Adrenal gland (tissue), 12 donors: ENCODE data around the gene GRIN3A. TPM values are rescaled to one million over a fixed set of nuclear protein-coding genes. Genes with fewer than 3 reads are reported as not detected.

Experiments
- DNase-seq, 7 donors: peaks; one replicate each; pipeline ENCODE4 v3.0.0-alpha.2; 2019 to 2020
- H3K27ac ChIP-seq, 5 donors: fragments of 200-600 bp; sonication (generic) in 4 of 5; 1 replicate in 3 of 5; 2 replicates in 2 of 5; pipeline versions ENCODE4 v1.5.1 to v1.8.0; 2016 to 2020; ENCODE audit warnings: mild to moderate bottlenecking in 1 of 5
- H3K27me3 ChIP-seq: fragments of 200-600 bp; 2 replicates; pipeline ENCODE4 v1.8.0; 2021
- H3K36me3 ChIP-seq, 2 donors: fragments of 200-600 bp; replicated peaks in 1 of 2; 1 replicate in 1 of 2; 2 replicates in 1 of 2; pipeline versions ENCODE4 v1.5.1 to v1.8.0; 2018 to 2022
- H3K4me1 ChIP-seq, 2 donors: fragments of 200-600 bp; replicated peaks in 1 of 2; 1 replicate in 1 of 2; 2 replicates in 1 of 2; pipeline versions ENCODE4 v1.5.1 to v1.8.0; 2018 to 2021
- H3K4me3 ChIP-seq, 4 donors: fragments of 200-600 bp; sonication (generic) in 3 of 4; one replicate each; pipeline ENCODE4 v1.5.1; 2016 to 2018
- H3K9me3 ChIP-seq, 3 donors: fragments of 200-600 bp; sonication (generic) in 1 of 3; replicated peaks in 1 of 3; 1 replicate in 2 of 3; 2 replicates in 1 of 3; pipeline versions ENCODE4 v1.5.1 to v1.8.0; 2016 to 2021
- POLR2A ChIP-seq, 2 donors: fragments of 450-650 bp; IDR thresholded peaks; one replicate each; pipeline ENCODE4 v1.6.1; 2017; ENCODE audit warnings: antibody characterized with exemption in 2 of 2, mild to moderate bottlenecking in 2 of 2, moderate library complexity in 1 of 2
- WGBS, 4 donors: extraction: QIAGEN DNeasy Blood & Tissue Kit in 2 of 4; methylation state at CpG; one replicate each; pipeline versions ENCODE4 v1.1.5 to v1.1.7; 2013 to 2017; 5-methylcytosine and 5-hydroxymethylcytosine counted together
- intact Hi-C, 2 donors: fragments of 100-400 bp; cut with DNase I; formaldehyde crosslinking; loops; one replicate each; pipeline versions ENCODE4 v1.14.1 to v1.15.0; 2022 to 2023
- polyA plus RNA-seq, 3 donors: library from polyadenylated mRNA; stranded (reverse); fragments of 200-250 nt in 2 of 3; fragments of 350-450 nt in 1 of 3; fragmentation: Illumina TruSeq in 1 of 3; extraction: RNeasy Lipid Tissue Mini Kit (QIAGEN cat#74804) in 1 of 3; gene quantifications; one replicate each; pipeline ENCODE4 v1.2.3, GENCODE V29; 2013 to 2014
- total RNA-seq, 9 donors: library from RNA; depleted of rRNA in 4 of 9; stranded (reverse); fragments of >200 nt in 4 of 9; fragments of 120-200 nt in 1 of 9; fragmentation: NEBNext Ultra II Directional in 1 of 9; extraction: Animal tissue kit (Norgen Biotek cat#: 25700) in 1 of 9; gene quantifications; one replicate each; pipeline versions ENCODE4 v1.1.0 to v1.2.4, GENCODE V29; 2013 to 2023
- TF ChIP-seq, protein P1 (sequence below), 6 experiments: fragments of 450-650 bp in 4 of 6; fragments of 200-600 bp in 2 of 6; sonication (generic) in 1 of 6; IDR thresholded peaks; 1 replicate in 5 of 6; 2 replicates in 1 of 6; pipeline versions ENCODE4 v1.5.1 to v1.8.0; 2016 to 2021; ENCODE audit warnings: antibody characterized with exemption in 6 of 6, mild to moderate bottlenecking in 2 of 6, moderate library complexity in 1 of 6
- donor health status: healthy with polysubstance abuse.
- donor health status: Bipolar disorder and iron deficiency.
- donor health status: DM: yes; HTN: yes; CAD: no.
- donor health status: DM: no; HTN: no; CAD: no.
- donor health status: DM: no; HTN: no; CAD: no.
- donor health status: DM: yes; HTN: yes; CAD: no.

The GRIN3A gene
- total and polyA plus RNA-seq, 12 donors: under 0.01 to 0.22 (median 0.11) TPM; not detected in 2

DNA sequence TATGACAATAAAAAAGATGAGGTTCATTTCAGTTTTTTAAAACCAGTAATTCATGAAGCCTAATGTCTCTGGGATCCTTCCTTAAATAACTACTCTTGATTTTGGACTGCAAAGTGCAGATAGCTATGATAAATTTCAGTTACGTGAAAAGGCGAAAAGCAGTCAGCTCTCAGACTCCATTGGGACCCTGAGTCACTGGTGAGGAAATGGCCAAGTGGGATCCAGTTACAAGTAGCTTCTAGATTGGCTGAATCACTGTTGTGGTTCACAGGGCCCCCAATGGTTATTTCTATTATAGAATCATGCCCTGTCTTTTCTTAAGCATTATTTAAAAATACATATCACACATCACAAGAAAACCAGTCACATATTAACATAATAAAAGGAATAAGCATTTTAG lies 112.6 kb downstream of the GRIN3A start:
- no peaks in the 10 kb centered on the region for H3K4me1 ChIP-seq
- 54 to 83% (median 78%) methylated on average over 2 of the region's 2 CpGs for WGBS, 4 donors
- no peak for TF ChIP-seq POLR2A (IDR thresholded peaks at IDR 0.05)
- TF ChIP-seq, protein P1, sequence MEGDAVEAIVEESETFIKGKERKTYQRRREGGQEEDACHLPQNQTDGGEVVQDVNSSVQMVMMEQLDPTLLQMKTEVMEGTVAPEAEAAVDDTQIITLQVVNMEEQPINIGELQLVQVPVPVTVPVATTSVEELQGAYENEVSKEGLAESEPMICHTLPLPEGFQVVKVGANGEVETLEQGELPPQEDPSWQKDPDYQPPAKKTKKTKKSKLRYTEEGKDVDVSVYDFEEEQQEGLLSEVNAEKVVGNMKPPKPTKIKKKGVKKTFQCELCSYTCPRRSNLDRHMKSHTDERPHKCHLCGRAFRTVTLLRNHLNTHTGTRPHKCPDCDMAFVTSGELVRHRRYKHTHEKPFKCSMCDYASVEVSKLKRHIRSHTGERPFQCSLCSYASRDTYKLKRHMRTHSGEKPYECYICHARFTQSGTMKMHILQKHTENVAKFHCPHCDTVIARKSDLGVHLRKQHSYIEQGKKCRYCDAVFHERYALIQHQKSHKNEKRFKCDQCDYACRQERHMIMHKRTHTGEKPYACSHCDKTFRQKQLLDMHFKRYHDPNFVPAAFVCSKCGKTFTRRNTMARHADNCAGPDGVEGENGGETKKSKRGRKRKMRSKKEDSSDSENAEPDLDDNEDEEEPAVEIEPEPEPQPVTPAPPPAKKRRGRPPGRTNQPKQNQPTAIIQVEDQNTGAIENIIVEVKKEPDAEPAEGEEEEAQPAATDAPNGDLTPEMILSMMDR (IDR thresholded peaks at IDR 0.05): no peak
- intact Hi-C loops: no loop called here
- H3K27me3 ChIP-seq: no peaks in the 10 kb centered on the region
- no peak overlapping the region for H3K27ac ChIP-seq
- DNase-seq: no peak
- no peaks in the 10 kb centered on the region for H3K36me3 ChIP-seq
- H3K9me3 ChIP-seq: no peaks in the 10 kb centered on the region
- no peak overlapping the region for H3K4me3 ChIP-seq

DNA sequence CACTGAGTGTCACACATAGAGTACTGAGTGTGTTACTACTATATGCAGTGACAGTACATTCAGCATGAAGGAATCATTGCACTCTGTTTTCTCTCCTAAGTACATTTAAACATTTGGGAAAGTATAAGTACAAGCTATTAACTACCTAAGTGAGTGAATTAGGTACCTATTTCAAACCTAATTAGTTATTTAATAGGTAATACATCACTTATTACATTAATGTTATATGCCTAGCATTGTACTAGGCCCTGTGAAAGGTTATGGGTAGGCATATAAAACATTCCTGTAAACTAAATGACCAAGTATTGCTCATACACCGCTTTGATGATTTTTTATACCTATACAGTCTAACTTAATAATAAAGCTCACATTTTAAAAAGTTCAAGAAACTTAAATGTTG lies 118.0 kb downstream of the GRIN3A start:
- Histone ChIP-seq H3K36me3 (no peaks in the 10 kb centered on the region), H3K4me1 (no peaks in the 10 kb centered on the region), H3K4me3 (no peak overlapping the region), H3K9me3 (no peaks in the 10 kb centered on the region), H3K27ac (no peak overlapping the region), H3K27me3 (no peaks in the 10 kb centered on the region)
- DNase-seq: no peak
- WGBS, 4 donors: 87 to 94% (median 90%) methylated on average over 1 of the region's 1 CpG
- intact Hi-C loops: no loop called here
- TF ChIP-seq, protein P1 (IDR thresholded peaks at IDR 0.05): no peak
- TF ChIP-seq POLR2A (IDR thresholded peaks at IDR 0.05): no peak

DNA sequence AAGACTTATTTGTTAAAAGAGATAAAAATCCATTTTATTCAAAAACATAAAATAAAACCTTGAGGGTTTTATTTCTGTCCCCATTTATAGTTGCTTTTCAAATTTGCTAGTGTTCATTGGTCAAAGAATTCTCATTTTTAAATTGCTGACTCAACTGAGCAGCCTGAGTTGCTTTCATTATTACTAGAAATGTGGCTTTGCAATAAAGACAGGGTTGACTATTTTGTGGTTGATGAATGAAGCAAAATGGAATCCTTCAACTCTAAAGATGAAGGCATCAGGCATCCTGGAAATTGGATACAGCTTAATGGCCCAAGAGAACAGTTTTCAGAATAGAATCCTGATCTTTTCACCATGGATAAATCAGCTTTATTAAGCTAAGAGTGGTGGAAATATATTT lies 119.7 kb downstream of the GRIN3A start:
- intact Hi-C loops: no loop called here
- TF ChIP-seq, protein P1 (IDR thresholded peaks at IDR 0.05): no peak
- TF ChIP-seq POLR2A (IDR thresholded peaks at IDR 0.05): no peak

DNA sequence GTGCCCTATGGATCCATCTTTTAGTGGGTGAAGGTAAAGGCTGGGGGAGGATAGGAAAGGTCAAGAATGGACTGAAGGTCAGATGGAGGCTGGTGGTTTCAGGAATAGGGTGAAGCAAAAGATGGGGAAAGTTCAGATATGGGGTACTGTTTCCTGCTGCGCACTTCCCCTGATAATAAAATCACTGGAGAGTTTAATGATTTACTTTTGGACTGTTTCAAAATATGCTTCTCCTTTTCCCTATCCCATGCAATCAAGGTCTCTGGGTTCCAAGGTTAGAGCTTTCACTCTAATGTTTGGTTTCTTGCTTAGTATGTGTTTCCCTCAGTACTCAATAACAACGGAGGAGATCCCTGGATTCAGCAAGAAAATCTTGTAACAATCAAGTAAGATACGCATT lies 132.9 kb downstream of the GRIN3A start:
- Histone ChIP-seq H3K36me3 (no peaks in the 10 kb centered on the region), H3K9me3 (no peaks in the 10 kb centered on the region), H3K4me3 (no peak overlapping the region), H3K27me3 (no peaks in the 10 kb centered on the region), H3K27ac (no peak overlapping the region), H3K4me1 (no peaks in the 10 kb centered on the region)
- intact Hi-C loops: no loop called here
- 73 to 80% (median 77%) methylated on average over 3 of the region's 3 CpGs for WGBS, 4 donors
- TF ChIP-seq POLR2A (IDR thresholded peaks at IDR 0.05): no peak
- TF ChIP-seq, protein P1 (IDR thresholded peaks at IDR 0.05): no peak
- DNase-seq: no peak

More for the DNA sequence above, 119.7 kb downstream of the GRIN3A start:
- Histone ChIP-seq H3K27me3 (no peaks in the 10 kb centered on the region), H3K4me3 (no peak overlapping the region), H3K27ac (no peak overlapping the region), H3K36me3 (no peaks in the 10 kb centered on the region), H3K9me3 (no peaks in the 10 kb centered on the region), H3K4me1 (no peaks in the 10 kb centered on the region)
- no peak for DNase-seq
